ENCODE results near the gene PPP1R9A.

The PPP1R9A gene

DNA sequence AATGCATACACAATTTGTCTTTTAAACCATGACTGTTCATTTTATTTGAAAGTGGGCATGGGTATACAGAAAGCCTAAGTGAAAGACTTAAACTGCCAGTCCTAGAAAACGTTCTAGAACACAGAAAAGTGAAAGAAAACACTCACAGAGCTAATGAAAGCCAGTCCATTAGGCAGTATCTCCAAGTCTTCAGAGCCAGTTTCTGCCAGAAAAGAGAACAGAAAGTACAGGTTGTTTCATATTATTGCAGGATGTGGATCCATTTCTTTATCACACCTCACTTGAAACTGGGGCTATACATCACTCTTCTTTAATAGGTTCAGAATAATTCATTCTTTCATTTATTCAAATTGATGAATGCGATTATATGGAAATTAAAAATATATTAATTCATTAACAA lies 409.2 kb downstream of the PPP1R9A start:
- Histone ChIP-seq H3K27me3 (no peaks in the 10 kb centered on the region), H3K4me1 (no peaks in the 10 kb centered on the region), H3K27ac (no peak overlapping the region), H3K4me3 (no peak overlapping the region), H3K9me3 (no peaks in the 10 kb centered on the region), H3K36me3 (no peaks in the 10 kb centered on the region)
- intact Hi-C loops (cut with DNase I; ENCODE audit: low total_unique reads): no loop called here
- DNase-seq: no peak
- TF ChIP-seq, protein P1, sequence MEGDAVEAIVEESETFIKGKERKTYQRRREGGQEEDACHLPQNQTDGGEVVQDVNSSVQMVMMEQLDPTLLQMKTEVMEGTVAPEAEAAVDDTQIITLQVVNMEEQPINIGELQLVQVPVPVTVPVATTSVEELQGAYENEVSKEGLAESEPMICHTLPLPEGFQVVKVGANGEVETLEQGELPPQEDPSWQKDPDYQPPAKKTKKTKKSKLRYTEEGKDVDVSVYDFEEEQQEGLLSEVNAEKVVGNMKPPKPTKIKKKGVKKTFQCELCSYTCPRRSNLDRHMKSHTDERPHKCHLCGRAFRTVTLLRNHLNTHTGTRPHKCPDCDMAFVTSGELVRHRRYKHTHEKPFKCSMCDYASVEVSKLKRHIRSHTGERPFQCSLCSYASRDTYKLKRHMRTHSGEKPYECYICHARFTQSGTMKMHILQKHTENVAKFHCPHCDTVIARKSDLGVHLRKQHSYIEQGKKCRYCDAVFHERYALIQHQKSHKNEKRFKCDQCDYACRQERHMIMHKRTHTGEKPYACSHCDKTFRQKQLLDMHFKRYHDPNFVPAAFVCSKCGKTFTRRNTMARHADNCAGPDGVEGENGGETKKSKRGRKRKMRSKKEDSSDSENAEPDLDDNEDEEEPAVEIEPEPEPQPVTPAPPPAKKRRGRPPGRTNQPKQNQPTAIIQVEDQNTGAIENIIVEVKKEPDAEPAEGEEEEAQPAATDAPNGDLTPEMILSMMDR (IDR thresholded peaks at IDR 0.05): no peak

DNA sequence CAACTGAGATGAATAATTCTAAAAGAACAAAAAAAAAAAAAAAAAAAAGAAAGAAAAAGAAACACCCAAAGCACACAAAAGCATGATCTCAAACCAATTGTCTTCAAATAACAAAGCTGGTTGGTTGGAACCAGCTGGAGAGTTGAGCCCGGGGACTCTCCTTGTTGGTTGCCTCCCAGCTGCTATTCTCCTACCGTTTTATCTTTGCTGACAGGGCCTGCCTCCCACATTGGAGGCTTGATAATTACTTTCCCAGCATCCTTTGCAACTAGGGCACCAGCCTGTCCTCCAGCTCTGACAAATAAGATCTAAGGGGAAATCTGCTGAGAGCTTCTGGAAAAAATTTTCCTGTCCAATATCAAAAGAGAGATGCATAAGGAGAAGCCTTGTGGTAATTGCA lies 410.2 kb downstream of the PPP1R9A start:
- Histone ChIP-seq H3K4me1 (no peaks in the 10 kb centered on the region), H3K9me3 (no peaks in the 10 kb centered on the region), H3K4me3 (no peak overlapping the region), H3K36me3 (no peaks in the 10 kb centered on the region), H3K27ac (no peak overlapping the region), H3K27me3 (no peaks in the 10 kb centered on the region)
- intact Hi-C loops (cut with DNase I; ENCODE audit: low total_unique reads): no loop called here
- TF ChIP-seq, protein P1 (IDR thresholded peaks at IDR 0.05): no peak
- no peak for DNase-seq

DNA sequence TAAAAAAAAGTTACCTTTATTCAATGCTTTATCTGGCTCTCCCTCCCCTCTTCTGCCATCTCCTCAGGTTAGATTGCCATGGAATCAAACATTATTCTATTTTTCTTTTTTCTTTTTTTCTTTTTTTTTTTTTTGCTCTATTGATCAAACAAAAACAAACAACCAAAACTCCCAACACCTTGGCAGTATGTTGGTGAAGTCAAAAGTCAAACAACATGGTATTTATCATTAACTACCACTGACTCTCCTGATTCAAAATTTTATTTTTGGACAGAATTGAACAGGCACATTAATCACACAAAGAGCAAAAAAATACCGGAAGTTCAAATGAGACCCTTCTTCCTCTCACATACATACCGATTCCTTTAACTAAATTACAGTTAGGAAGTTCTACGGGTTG lies 410.6 kb downstream of the PPP1R9A start:
- no peaks in the 10 kb centered on the region for H3K9me3 ChIP-seq
- H3K36me3 ChIP-seq: no peaks in the 10 kb centered on the region
- TF ChIP-seq, protein P1 (IDR thresholded peaks at IDR 0.05): no peak
- no peak overlapping the region for H3K4me3 ChIP-seq
- no peaks in the 10 kb centered on the region for H3K4me1 ChIP-seq
- no peak for DNase-seq
- H3K27ac ChIP-seq: no peak overlapping the region
- intact Hi-C loops (cut with DNase I; ENCODE audit: low total_unique reads): no loop called here
- H3K27me3 ChIP-seq: no peaks in the 10 kb centered on the region

DNA sequence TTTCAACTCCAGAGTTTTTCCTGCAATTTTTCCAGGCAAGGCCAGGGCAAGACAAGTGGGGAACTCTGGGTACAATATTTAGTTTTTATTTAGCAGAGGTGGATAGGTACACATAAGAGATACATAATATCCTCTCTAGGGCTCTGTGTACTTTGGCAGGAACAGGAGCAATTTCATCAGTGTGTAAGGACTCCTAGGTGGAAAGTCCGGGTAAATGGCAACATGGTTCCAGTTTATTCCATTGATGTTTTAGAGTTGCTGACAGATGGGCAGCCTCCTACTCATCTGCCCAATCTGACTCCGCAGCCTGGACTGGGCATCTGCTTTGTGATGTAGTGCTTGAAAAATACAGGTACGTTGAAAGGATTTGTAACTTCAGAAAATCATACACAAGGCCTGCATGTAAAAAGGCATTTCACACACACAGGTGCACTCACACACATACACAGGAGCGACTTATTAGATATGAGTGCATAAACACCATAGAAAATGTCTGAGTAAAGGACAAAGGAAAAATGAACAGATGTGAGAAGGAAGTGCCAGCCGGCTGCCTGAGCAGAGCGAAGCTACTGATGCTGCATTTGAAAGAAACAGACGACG lies 411.2 kb downstream of the PPP1R9A start:
- Histone ChIP-seq H3K36me3 (no peaks in the 10 kb centered on the region), H3K27ac (no peak overlapping the region), H3K9me3 (no peaks in the 10 kb centered on the region), H3K27me3 (no peaks in the 10 kb centered on the region), H3K4me1 (no peaks in the 10 kb centered on the region), H3K4me3 (no peak overlapping the region)
- TF ChIP-seq, protein P1 (IDR thresholded peaks at IDR 0.05): no peak
- DNase-seq: no peak
- intact Hi-C loops (cut with DNase I; ENCODE audit: low total_unique reads): no loop called here

DNA sequence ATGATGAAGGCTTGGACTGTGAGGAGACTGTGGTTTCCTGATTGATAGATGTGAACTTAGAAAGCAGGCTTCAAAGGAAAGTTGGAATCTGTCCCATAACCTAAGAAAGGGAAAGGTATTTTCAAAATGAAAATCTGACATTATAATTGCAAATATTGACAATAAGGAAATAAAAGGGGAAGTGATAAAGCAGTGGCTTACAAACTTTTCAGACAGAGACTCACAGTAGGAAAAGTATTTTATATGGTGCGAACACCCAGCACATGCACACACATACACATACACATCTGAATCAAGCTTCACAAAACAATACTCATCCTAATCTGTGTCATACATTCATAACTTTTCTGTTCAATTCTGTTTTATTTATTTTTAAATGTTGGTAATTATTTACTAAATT lies 412.2 kb downstream of the PPP1R9A start:
- TF ChIP-seq, protein P1 (IDR thresholded peaks at IDR 0.05): no peak
- Histone ChIP-seq H3K36me3 (no peaks in the 10 kb centered on the region), H3K27ac (no peak overlapping the region), H3K4me3 (no peak overlapping the region), H3K27me3 (peaks cover 0 to 10% of the 10 kb centered on the region in 2 donors), H3K4me1 (no peaks in the 10 kb centered on the region), H3K9me3 (no peaks in the 10 kb centered on the region)
- DNase-seq: no peak
- intact Hi-C loops (cut with DNase I; ENCODE audit: low total_unique reads): no loop called here

DNA sequence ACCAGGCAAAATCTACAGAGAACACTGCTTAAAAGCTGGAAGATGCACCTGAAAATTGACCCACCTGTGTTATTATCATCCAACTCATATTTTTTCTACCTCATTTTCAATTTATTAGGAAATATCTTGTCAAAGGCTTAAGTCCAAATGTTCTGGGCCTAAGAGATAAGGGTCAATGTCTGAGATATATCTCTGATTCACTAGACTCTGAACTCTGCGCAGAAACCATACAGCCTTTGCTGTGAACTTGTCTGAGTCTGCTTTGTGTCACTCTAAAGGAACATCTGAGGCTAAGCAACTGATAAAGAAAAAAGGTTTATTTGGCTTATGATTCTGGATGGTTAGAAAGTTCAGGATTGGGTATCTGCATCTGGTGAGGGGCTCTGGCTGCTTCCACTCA lies 413.3 kb downstream of the PPP1R9A start:
- H3K36me3 ChIP-seq: no peaks in the 10 kb centered on the region
- peaks cover 0 to 10% of the 10 kb centered on the region in 2 donors for H3K27me3 ChIP-seq
- intact Hi-C loops (cut with DNase I; ENCODE audit: low total_unique reads): no loop called here
- H3K9me3 ChIP-seq: no peaks in the 10 kb centered on the region
- H3K4me1 ChIP-seq: no peaks in the 10 kb centered on the region
- no peak for DNase-seq
- H3K4me3 ChIP-seq: no peak overlapping the region
- H3K27ac ChIP-seq: no peak overlapping the region
- TF ChIP-seq, protein P1 (IDR thresholded peaks at IDR 0.05): no peak
